IPS-NIHi7 (cell line): Measurements from ENCODE around the gene TMA7.

Experiments
- DNase-seq: peaks from one replicate; pipeline ENCODE4 v3.0.0; 2012; ENCODE audit warnings: mixed read lengths; ENCODE audit errors: extremely low spot score

TMA7 gene

DNA sequence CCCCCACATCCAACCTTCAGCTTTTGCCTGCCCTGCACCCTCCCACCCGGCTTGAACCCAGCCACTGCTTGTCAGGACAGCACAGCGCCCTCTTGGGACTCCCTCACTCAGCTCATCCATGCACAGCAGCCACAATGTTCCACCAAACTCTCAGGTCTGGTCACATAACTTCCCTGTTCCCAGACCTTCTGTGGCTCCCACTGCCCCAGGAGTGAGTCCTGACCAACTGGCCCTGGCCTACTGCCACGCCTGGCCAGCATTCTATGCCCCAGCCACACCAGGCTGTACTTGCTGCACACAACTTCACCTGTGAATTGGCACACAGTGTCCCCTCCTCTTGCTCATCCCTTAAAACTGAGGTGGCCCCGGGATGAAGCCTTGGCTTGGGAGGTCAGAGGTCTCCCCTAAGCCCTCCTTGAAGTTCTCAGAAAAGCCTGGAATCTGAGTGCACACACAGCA lies 31.2 kb upstream of the TMA7 start:
- no peak for DNase-seq

DNA sequence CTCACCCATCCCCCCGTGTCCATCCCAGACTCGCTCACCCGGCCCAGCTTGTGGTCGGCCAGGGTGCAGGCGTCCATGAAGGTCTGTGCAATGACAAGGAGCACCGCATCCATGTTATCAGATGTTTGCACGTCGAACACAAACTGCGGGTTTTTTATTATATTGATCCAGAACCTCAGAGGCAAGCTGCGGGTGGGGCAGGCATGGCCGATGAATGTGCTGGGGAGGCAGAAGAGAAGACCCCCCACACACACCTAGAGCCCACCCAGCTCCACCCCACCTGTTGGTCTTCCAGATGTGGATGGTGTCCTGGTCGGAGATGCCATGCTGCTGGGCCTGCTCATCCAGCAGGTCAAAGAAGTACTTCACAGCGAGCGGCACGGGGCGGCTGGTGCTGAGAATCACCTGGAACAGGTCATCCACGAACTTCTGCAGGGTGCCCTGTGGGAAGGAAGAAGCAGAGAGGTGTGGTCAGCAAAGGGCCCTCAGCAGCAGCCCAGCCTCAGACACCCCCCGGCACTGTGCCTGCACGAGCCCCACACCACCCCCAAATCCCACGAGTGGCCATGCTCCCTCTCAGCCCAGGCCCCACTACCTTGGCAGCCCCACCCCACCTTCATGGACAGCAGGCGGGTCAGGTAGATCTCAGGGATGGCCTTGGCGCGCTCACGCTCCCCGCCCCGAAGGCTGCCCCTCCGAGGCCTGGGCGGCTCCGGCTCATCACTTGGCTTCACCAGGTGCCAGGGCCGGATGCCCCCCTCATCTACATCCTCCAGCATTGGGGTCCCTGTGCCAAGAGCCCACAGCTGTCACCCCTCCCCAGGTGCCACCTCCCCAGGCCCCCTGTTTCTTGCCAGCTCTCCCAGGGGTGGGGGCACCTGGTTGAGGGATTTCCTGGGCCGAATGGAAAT lies 30.5 kb upstream of the TMA7 start:
- no peak for DNase-seq

GRCh38 chr3:48410205-48411040 lies 29.6 kb upstream of the TMA7 start:
- no peak for DNase-seq

DNA sequence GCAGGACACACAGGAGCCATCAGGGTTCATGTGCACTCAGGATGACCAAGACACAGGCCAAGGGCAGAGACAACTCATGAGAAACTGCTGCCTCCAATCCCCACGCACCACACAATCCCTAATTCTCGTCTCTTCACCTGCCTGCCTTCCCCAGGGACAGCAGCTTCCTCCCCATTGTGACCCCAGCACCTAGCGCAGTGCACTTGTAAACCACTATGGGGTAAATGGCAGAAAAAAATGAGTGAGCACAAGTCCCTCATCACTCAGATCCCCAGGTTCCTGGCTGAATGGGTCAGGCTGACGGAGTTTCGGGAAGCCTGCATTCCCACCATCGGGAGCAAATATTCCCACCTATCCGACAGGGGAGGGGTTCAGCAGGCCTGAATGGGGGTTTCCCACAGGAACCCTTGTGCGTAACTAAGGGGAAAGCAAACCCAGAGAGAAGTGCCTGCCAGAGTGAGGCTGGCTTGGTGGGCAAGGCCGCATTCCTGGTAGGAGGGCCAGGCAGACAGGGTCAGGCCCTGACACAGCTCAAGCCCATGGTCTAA lies 28.9 kb upstream of the TMA7 start:
- DNase-seq = no peak

GRCh38 chr3:48411606-48412374 lies 28.3 kb upstream of the TMA7 start:
- no peak for DNase-seq

DNA sequence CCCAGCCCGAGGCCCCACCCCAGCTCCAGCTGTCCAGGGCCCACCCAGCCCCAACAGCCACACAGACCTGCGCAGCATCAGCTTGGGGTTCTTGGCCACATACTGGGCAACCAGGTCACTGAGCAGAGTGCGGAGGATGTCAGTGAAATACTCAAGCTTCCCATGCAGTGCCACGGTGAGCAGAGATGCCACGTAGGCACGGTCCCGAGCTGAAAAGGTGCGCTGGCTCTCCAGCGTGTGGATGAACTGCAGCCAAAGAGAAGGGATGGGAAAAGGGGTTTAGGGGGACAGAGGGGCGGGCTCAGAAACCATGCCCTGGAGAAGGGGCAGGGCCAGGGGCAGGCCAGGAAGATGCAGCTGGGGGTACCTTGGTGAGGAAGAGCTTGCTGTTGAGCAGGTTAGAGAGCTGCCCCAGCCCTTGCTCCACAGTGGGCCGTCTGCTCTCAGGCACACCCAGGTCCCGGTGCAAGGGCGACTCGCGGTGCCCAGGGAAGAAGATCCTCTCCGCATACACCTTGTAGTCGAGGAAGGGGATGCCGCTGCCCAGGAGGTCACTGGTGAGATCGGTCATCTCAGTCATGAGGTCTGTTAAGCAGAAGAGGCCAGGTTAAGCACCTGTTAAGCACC lies 27.6 kb upstream of the TMA7 start:
- DNase-seq = no peak

DNA sequence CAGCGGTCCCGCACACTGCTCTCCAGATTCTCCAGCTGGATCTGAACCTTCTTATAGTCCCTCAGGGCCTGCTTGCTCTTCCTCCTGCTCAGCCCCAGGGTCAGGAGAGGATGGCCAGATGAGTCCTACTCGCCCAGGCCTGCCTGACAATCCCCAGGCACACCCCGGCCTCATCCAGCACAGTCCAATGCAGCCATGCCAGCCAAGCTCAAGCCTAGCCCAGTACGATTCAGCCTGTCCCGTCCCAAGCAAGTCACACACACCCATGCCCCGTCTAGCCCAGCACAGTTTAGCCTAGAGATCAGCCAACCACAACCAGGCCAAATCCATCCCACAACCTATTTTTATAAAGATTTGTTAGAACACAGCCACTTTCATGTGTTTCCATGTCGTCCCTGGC lies 27.0 kb upstream of the TMA7 start:
- DNase-seq = no peak

DNA sequence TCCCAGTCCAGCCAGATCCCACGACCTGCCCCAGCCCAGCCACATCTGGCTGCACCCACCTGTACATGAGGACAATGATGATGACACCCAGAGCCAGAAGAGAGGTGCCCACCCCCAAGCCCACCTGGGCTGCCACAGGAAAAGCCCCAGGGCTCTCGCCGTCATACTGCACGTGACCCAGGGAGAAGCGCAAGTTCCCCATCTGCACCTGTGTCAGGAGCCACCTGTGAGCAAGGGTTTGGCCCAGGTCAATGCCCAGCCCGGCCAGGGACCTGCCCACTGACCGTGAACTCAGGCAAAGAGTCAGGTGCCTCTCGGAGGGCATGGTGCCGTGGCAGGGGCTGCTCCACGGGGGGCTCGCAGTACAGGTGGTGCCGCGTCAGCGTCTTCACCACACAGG lies 26.4 kb upstream of the TMA7 start:
- no peak for DNase-seq

DNA sequence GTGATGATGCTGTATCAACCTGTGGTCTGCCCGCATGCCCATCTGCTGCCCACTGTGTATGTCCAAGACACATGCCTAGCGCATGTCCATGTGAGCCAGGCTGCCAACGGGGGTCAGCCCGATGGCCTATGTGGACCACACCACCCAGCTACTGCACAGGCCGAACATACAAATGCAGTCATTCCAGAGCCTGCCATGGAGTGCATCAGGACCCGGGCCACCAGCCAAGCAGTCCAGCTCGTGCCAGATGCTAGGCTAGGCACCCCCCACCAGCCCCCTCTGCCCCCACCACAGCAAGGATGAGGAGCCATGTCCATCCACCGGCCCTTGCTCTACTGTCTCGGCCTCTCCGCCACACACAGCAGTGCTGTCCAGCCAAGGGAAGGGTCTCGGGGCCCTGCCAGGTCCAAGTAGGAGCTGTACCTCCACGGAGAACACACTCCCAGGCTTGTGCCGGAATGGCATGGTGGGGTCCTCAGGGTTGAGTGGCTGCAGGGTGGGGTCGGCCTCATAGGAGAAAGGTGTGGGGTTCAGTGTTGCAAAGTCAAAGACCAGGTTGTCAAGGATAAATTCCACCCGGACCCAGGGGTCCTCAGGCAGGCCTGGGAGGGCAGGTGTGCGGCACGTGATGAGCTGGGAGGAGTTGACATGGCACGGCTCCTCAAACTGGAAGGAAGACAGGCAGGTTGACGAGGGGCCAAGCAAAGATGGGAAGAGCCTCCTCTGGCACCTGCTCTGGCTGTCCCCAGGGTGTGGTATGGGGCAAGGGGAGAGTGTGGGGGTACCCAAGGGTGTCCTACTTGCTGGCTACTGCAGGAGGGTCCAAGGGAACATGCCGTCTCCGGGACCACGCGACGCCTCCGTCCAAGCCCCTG lies 25.4 kb upstream of the TMA7 start:
- DNase-seq = no peak

GRCh38 chr3:48415251-48415953 lies 24.7 kb upstream of the TMA7 start:
- no peak for DNase-seq

DNA sequence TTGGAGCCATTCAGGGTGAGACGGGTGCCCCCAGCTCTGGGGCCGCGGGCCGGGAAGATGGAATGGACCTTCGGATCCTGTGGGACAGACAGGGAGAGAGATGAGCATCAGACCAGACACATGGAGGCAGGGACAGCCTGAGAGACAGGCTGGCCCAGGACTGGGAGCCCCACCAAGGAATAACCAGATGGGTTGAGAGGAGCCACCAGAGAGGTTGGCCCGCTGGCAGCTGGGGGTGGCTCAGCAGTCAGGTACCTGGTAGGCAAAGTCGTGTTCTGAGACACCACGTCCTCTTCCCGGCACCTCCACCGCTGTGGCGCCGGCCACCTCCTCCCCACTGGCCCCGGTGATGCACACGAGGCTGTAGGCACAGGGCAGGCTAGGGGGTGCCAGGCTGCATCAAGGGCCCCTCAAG lies 24.0 kb upstream of the TMA7 start:
- no peak for DNase-seq

DNA sequence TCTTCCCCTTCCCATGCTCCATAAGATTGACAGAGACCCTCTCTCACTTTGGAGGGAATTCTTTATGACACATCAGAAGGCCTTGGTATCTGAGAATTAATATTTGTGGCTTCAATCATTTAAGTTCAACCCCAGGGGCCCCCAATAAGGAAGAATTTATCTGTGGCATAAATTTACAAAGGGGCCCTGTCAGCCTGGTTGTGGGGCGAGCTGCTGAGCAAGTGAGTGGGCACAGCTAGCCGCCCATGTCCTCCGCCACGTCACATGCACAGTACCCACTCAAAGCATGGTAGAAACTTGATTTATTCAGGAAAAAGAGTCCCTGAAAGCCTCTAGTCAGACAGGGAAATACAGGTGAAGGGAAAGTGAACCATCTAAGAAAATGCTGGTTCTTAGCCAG lies 23.5 kb upstream of the TMA7 start:
- no peak for DNase-seq

- no peak for DNase-seq
Measured at GRCh38 chr3:48417529-48418108, 22.4 kb upstream of the TMA7 start.

DNA sequence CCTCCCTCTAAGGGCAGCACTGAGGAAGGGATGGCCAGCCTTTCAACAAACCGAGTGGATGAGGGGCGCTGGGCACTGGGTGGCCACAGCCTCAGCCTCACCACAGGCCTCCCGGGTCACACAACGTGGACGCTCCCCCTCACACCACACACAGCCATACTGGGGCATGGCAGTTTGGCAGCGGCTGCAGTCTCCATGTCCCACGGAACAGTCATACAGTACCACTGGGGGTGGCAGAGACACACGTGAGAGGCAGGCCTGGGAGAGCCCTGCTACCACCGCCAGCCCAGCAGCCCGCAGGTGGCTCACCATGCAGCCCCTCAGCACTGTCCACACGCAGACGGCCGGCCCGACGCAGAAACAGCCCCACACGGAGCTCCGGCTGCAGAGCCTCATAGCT lies 21.9 kb upstream of the TMA7 start:
- no peak for DNase-seq

DNA sequence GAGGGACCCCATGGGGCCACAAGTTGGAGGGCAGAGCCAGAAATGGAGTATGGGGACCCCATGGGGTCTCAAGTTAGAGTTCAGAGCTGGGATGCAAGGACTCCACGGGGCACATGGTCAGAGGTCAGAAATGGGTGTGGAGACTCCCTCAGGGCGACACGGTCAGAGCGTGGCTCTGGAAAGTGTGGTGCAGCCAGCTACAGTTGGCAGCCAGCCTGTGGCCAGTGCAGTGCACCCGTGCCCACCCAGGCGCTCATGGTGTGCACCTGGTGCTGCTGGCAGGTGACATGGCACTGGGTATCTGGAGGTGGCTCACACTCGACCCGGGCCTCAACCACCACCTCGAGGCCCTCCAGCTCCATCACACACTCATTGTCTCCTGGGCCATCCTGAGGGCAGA lies 21.4 kb upstream of the TMA7 start:
- no peak for DNase-seq

DNA sequence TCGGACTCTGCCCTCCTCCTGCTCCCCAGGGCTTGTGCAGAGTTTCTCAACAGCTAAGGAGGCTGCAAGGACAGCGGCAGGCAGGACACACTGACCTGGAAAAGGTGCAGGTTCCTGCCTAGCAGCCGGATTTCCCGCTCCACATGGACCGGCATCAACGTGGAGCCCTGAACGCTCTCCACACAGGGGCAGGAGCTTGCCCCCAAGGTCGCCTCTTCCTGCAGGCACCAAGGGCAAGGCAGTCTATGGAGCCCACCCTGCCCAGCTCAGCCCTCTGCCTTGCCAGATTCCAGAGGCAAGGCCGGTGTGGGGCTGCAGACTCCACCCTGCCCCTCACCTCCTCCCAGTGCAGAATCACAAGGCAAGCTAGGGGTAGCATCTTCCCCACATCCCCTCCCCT lies 20.9 kb upstream of the TMA7 start:
- no peak for DNase-seq

DNA sequence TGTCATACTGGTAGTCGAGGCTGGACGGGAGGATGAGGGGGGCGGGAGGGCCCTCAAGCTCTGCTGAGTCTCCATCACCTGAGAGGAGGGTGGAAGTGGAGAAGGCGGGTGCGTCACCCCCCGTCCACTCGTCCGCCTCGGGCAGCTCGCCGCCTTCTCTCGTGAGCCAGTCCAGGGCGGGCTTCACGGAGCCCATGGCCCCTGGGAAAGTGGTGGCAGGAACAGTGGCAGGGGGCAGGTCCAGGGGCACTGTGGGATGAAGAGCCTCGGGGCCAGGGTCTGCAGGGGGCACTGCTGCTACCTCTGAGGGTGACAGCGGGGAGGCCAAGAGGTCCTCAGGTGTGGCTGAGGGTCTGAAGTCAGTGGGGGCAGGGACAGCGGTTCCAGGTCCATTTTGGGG lies 20.5 kb upstream of the TMA7 start:
- no peak for DNase-seq

- no peak for DNase-seq
Measured at GRCh38 chr3:48420561-48420960, 19.5 kb upstream of the TMA7 start.

DNA sequence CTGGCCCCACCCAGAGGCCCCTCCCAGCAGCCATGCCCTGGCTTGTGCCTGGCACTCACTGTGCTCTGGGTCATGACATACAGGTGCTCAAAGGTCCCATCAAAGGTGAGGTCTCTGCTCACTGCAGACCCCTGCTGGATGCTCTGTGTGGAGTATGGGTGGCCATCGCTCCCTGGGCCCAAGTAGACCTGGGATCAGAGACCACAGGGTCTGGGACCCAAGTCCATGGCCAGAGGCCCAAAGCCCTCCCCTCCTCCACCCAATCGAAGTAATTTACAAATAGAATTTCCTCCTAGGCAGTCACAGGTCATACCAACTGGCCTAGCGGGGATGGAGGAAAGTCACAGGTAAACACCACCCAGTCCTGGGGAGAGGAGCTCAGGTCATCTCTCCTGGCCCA lies 17.8 kb upstream of the TMA7 start:
- DNase-seq = no peak
